Measurements from ENCODE around the gene LRIG2.
"Not testable (repeated sequence)": the region's sequence is repeated elsewhere in the genome, so short reads cannot be mapped to it uniquely, and the experiment has no call there.

The LRIG2 gene

DNA sequence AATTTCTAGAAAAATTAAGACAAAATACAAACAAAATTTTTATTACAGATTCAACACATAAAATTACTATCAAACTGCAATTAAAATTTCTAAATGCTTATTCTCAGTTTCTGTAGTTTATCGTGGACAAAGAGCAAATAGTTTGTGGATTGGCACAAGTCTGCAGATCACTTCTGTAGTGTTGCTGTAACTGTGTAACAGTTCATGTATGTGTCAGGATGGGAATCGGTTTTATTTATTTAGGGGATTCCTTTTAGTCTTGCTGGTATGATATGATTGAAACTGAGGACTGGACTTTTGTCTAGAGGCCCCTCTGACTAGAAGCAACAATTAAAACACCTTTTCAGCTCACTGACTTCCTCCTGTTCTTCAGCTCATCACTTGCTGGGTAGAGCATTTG lies 60.8 kb downstream of the LRIG2 start:
- DNase-seq = no peak

GRCh38 chr1:113135460-113135859 lies 62.5 kb downstream of the LRIG2 start:
- no peak for DNase-seq

DNA sequence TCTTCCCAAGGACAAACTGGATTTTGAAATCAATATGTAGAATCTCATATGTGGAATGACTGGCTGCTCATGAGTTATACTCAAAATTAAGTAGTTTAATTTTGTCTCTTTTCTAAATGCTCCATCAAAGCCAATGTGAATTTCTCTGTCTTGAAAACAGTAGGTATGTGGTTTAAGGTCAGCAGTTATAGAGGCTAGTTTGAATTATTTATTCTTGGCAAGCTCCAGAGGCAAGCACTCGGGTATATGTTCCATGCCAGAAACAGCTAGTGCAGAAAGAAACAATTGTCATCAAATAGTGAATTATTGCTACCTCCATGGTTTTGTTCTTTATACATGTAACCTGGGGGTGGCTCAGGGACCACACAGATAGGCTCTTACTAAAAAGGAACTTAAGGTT lies 63.5 kb downstream of the LRIG2 start:
- no peak for DNase-seq

DNA sequence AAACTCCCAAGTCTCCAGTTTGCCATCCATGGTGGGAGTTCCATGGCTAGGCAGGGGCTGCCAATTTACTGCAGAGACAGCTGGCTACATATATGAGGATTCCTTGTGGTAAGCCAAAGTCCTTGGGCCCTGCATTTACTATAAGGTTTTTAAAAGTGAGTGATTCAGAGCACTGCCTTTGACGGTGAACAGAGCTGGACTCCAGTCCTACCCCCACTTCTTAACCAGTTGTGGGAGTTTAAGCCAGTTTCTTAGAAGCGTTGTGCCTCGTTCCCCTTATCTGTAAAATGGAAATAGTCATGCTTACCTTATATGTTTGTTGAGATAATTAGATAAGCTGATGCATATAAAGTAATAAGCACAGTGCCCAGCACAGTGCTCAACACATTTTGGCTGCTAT lies 64.6 kb downstream of the LRIG2 start:
- DNase-seq = no peak

GRCh38 chr1:113138778-113139177 lies 65.8 kb downstream of the LRIG2 start:
- no peak for DNase-seq

DNA sequence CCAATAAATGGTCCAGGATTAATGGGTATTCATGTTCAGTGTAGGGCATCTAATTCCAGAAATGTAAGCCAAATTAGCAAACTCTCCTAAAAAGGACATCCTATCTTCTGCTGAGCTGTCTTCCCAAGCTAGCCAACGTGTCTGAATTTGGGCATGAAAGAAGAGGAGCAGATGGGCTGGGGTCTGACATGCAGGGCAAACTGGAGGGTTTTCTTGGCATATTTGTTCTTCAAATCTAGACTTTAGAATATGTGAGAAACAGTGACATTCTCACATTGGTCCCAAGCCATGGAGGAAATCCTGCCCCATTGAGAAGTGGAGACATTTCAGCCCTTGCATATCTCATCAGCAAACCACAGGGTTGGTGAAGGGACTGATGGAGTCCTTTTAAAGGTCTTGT lies 67.2 kb downstream of the LRIG2 start:
- no peak for DNase-seq

- DNase-seq = peak; percentile 75
Observed at GRCh38 chr1:113140588-113141446, 67.8 kb downstream of the LRIG2 start.

DNA sequence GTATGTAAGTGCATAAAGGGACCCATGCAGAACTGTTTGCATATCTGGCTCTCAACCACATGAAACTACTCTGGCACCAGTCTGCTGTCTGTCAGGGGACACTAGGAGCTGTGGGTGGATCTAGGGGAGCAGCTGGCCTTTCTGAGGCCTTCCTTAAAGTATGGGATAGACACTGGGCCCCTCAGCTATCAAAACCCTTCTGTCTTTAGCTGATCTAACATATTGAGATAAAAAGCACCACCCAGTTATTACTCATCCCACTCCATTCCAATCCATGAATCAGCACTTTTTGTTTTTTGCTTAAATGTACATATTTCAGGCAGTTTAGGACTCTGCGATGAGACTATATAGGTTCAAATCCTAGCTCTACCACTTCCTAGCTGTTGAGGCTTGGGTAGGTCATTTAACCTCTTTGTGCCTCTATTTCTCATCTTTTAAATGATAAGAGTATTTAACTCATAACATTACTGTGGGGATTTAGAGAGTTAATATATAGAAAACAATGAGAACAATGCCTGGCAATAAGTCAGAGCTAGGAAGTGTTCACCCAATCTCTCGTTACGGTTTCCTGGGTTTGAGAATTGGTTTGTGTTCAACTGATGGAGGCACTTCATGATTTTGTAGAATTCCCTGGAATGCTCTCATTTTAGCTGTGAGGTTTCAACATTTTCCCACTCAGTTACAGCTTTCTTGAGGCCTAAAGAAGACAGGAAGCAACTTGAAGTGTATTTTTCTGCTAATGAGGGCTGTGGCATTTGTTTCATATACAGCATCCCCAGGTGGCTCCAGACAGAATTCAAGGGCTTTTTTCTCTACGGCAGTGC lies 68.9 kb downstream of the LRIG2 start:
- DNase-seq = no peak

- no peak for DNase-seq
Observed at GRCh38 chr1:113142791-113143190, 69.8 kb downstream of the LRIG2 start.

GRCh38 chr1:113146242-113147072 lies 73.5 kb downstream of the LRIG2 start:
- no peak for DNase-seq

DNA sequence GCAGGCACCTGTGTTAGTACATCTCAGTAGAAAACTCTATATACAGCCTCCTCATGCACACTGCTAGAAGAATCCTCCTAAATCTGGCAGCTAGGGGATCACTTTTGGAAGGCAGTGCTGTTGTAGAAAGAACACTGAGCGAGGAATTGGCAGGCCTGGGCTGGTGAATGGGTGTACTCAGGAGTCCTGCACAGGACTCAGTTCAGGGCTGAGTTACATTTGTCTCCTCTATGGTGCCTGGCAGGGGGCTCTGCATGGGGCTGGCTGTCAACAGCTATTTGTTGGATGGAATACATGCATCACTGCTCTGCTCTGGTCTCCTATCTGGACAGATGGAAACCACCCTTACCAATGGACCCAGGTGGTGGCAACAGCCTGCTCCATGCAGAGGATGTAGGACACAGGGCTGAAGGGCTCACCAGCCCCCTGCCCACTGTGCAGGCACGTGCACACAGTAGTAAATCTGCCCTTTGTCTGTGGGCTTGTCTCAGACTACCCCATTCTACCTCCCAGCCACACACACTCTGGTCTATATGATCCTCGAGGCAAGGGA lies 74.2 kb downstream of the LRIG2 start:
- DNase-seq = no peak

- DNase-seq = no peak
Observed at GRCh38 chr1:113147826-113148225, 74.8 kb downstream of the LRIG2 start.

DNA sequence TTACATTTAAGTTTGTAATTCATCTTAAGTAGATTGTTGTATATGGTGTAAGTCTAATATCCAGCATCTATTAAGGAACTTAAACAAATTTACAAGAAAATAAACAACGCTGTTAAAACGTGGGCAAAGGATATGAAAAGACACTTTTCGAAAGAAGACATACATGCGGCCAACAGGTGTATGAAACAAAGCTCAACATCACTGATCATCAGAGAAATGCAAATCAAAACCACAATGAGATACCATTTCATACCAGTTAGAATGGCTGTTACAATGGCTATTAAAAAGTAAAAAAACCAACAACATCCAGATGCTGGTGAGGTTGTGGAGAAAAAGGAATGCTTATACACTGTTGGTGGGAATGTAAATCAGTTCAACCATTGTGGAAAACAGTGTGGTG lies 77.5 kb downstream of the LRIG2 start:
- DNase-seq = not testable (repeated sequence)

DNA sequence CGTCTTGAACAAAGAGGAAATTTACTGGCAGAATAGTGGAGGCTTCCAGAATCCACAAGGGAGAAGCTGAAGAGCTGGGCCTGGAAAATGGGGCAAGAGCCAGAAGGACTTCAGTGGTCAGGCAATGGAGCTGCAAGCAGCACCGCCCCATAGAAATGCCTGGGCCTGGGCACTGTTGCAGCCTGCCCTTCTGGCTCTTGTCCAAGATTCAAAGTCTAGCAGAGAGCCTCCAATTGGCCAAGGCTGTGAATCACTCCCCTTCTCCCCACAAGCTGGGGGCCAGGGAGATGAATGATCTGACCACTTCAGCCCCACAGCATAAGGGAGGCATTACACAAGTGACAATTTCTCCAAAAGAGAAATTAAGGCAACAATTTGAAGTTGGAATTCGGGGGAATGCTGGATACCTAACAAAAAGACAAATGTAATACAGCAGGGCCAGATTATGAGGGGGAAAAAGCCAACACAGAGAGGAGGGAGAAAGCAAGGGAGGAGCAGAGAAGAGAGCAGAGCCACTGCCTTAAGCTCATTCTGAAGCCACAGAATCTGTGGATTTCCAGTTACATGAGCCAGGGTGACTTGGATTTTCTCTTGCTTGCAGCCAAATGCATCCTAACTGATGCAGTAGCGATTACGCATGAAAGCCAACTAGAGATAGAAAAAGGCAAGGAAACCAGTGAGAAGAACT lies 80.3 kb downstream of the LRIG2 start:
- no peak for DNase-seq

GRCh38 chr1:113156368-113156767 lies 83.4 kb downstream of the LRIG2 start:
- DNase-seq = no peak

DNA sequence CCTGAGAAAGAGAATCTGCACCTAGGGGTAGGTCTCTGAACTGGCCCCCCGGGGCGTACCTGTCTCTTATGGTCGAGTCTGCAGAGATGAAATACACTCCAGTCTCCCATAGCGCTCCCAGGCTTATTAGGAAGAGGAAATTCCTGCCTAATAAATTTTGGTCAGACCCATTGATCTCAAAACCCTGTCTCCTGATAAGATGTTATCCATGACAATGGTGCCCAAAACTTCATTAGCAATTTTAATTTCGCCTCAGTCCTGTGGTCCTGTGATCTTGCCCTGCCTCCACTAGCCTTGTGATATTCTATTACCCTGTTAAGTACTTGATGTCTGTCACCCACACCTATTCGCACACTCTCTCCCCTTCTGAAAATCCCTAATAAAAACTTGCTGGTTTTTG lies 85.7 kb downstream of the LRIG2 start:
- not testable (repeated sequence) for DNase-seq

GRCh38 chr1:113166473-113166872 lies 93.5 kb downstream of the LRIG2 start:
- no peak for DNase-seq

- no peak for DNase-seq
Observed at GRCh38 chr1:113168946-113169345, 95.9 kb downstream of the LRIG2 start.

DNA sequence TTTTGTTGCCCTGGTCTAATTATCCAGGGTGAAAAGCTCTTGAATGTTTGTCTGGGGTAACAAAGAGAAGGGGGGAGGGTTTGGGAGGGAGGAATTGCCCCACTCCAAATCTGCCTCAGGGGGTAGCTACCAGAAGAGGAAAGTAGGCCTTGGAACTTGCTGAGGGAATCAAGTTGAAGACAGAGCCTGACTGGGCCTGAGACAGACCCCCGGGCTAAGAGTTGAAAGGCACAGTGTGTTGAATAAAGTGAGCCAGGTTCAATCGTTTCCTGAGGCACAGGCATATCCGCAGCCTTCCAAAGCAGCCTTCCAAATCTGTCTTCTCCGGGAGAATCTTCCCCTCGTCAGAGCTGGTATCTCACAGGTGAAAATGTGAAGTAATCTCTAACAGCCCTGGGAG lies 96.6 kb downstream of the LRIG2 start:
- no peak for DNase-seq

- DNase-seq = no peak
Observed at GRCh38 chr1:113170519-113170918, 97.5 kb downstream of the LRIG2 start.

DNA sequence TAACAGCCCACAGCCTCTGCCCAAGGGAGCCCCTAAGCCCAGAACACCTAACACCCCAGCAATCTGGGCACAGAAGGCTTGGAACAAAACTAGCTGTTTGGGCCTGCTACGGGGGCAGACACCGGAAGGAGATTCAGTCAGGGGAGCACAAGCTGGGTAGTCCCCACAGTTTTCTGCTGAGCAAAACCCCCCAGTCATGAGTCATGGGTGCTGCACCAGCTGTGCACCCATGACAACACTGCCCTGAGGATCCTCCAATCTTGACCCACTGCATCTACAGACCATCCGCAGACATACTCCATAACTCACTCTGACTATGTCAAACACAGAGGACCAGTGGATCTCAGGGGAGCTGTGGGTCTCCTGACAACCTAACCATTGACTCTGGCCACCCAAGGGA lies 105.1 kb downstream of the LRIG2 start:
- DNase-seq = no peak

DNA sequence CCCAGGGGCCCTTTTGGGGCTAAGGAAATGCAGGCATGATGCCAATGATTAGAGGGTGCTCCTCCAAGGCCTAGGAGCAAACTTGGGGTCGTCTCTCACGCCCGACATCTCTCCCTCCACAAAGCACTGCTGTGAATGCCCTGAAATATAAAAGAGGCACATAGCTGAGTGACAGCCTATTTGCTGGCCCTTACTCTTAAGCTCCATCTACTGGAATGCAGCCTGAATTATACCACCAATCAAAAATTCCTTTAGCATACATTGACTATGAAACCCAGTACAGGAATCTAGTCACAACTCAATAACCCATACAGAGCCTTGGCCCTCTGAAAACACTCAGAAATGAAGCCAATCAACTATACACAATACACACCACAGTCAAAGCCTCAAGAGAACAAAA lies 105.5 kb downstream of the LRIG2 start:
- no peak for DNase-seq
